Neutrophil (primary cell): Measurements from ENCODE around the gene OAS2.

Experiments used
- H3K27ac ChIP-seq: fragments of 200-600 bp; sonication (generic); 2 replicates; pipeline ENCODE4 v1.5.1; 2016; ENCODE audit warnings: mild to moderate bottlenecking, moderate library complexity
- H3K27me3 ChIP-seq: fragments of 200-600 bp; sonication (generic); 2 replicates; pipeline ENCODE4 v1.6.0; 2016; ENCODE audit warnings: mild to moderate bottlenecking
- H3K36me3 ChIP-seq: fragments of 200-600 bp; sonication (generic); 2 replicates; pipeline ENCODE4 v1.5.1; 2017
- H3K4me1 ChIP-seq, 2 experiments: fragments of 200-600 bp in 1 of 2; sonication (generic) in 1 of 2; 1 replicate in 1 of 2; 2 replicates in 1 of 2; pipeline versions ENCODE4 v1.5.1 to v1.6.1; 2013 to 2016; ENCODE audit warnings: low read depth in 1 of 2, low read length in 1 of 2, mild to moderate bottlenecking in 1 of 2, moderate library complexity in 1 of 2; ENCODE audit not compliant: control insufficient read depth in 1 of 2, insufficient read depth in 1 of 2
- H3K4me3 ChIP-seq, 2 experiments: fragments of 200-600 bp in 1 of 2; sonication (generic) in 1 of 2; 1 replicate in 1 of 2; 2 replicates in 1 of 2; pipeline ENCODE4 v1.5.1; 2013 to 2016; ENCODE audit warnings: low read depth in 1 of 2, low read length in 1 of 2, mild to moderate bottlenecking in 1 of 2, moderate library complexity in 1 of 2
- H3K9me3 ChIP-seq: fragments of 200-600 bp; sonication (generic); 2 replicates; pipeline ENCODE4 v1.5.1; 2016
- CTCF ChIP-seq: fragments of 200-600 bp; sonication (generic); IDR thresholded peaks from 2 replicates; pipeline ENCODE4 v1.5.1; 2016; ENCODE audit warnings: antibody characterized with exemption

Gene OAS2

GRCh38 chr12:112995008-112995407 lies 16.7 kb downstream of the OAS2 start:
- Histone ChIP-seq H3K4me1 (no peaks in the 10 kb centered on the region), H3K9me3 (no peaks in the 10 kb centered on the region), H3K36me3 (no peaks in the 10 kb centered on the region), H3K27me3 (no peaks in the 10 kb centered on the region), H3K4me3 (no peak overlapping the region), H3K27ac (no peak overlapping the region)
- TF ChIP-seq CTCF: no peak

GRCh38 chr12:112996501-112996900 lies 18.2 kb downstream of the OAS2 start:
- Histone ChIP-seq H3K4me1 (no peaks in the 10 kb centered on the region), H3K36me3 (no peaks in the 10 kb centered on the region), H3K27ac (no peak overlapping the region), H3K4me3 (no peak overlapping the region), H3K9me3 (no peaks in the 10 kb centered on the region), H3K27me3 (no peaks in the 10 kb centered on the region)
- TF ChIP-seq CTCF: no peak

GRCh38 chr12:112997506-112997905 lies 19.2 kb downstream of the OAS2 start:
- H3K36me3 ChIP-seq: no peaks in the 10 kb centered on the region
- TF ChIP-seq CTCF: no peak

GRCh38 chr12:112998987-112999767 lies 20.9 kb downstream of the OAS2 start:
- H3K4me1 ChIP-seq: no peaks in the 10 kb centered on the region
- TF ChIP-seq CTCF: no peak
- no peak overlapping the region for H3K27ac ChIP-seq
- H3K36me3 ChIP-seq: no peaks in the 10 kb centered on the region
- H3K4me3 ChIP-seq: no peak overlapping the region
- H3K27me3 ChIP-seq: no peaks in the 10 kb centered on the region
- no peaks in the 10 kb centered on the region for H3K9me3 ChIP-seq

More at GRCh38 chr12:112997506-112997905, 19.2 kb downstream of the OAS2 start:
- Histone ChIP-seq H3K27ac (no peak overlapping the region), H3K9me3 (no peaks in the 10 kb centered on the region), H3K27me3 (no peaks in the 10 kb centered on the region), H3K4me3 (no peak overlapping the region), H3K4me1 (no peaks in the 10 kb centered on the region)

- Histone ChIP-seq H3K4me3 (no peak overlapping the region), H3K9me3 (no peaks in the 10 kb centered on the region), H3K36me3 (no peaks in the 10 kb centered on the region), H3K4me1 (no peaks in the 10 kb centered on the region), H3K27me3 (no peaks in the 10 kb centered on the region), H3K27ac (no peak overlapping the region)
- TF ChIP-seq CTCF: no peak
These were observed 22.1 kb downstream of the OAS2 start for GRCh38 chr12:113000433-113000832.
